IPS-18c (cell line): Measurements from ENCODE around the gene TMPRSS11F.
"Not testable (repeated sequence)": the region's sequence is repeated elsewhere in the genome, so short reads cannot be mapped to it uniquely, and the experiment has no call there.

ENCODE experiments used
- H3K4me3 ChIP-seq: 2 replicates; pipeline ENCODE4 v1.7.0; 2013; ENCODE audit warnings: low read depth, mild to moderate bottlenecking, low read length, moderate library complexity; ENCODE audit not compliant: insufficient read depth
- H3K9me3 ChIP-seq: one replicate; pipeline ENCODE4 v1.6.1; 2013; ENCODE audit warnings: mild to moderate bottlenecking, low read length, moderate library complexity; ENCODE audit not compliant: control insufficient read depth, insufficient read depth

The TMPRSS11F gene

DNA sequence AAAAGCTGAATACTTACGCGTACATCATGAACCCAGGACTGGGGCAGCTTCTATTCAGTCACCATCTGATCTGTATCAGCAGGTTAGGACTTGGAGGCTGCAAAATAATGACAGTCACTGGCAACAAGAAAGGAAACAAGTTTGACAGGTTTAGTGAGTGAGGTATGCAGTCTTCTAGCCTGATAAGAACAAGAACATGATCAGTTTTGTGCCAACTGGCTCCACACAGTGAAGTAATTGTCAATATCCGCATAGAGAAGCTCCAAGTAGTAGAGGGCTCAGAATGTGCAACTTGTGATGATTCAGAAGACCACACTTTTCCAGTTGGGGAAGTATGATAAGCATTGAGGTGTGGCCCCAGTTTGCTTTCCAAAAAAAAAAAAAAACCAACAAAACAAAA is at the start of gene TMPRSS11F:
TSS of gene TMPRSS11F (minus strand) at position 77 of the 400 bp plus-strand sequence. CDS start at position 28, 49 bp downstream.
- no peaks in the 10 kb centered on the region for H3K9me3 ChIP-seq

GRCh38 chr4:68176904-68177303 is 47.2 kb upstream of the TMPRSS11F start:
- Histone ChIP-seq H3K9me3 (no peaks in the 10 kb centered on the region), H3K4me3 (no peak overlapping the region)

More for the DNA sequence above, at the start of gene TMPRSS11F:
- no peak within 1 kb of the TSS for H3K4me3 ChIP-seq

- H3K9me3 ChIP-seq = no peaks in the 10 kb centered on the region
Observed at GRCh38 chr4:68176500-68176899, 46.8 kb upstream of the TMPRSS11F start.

DNA sequence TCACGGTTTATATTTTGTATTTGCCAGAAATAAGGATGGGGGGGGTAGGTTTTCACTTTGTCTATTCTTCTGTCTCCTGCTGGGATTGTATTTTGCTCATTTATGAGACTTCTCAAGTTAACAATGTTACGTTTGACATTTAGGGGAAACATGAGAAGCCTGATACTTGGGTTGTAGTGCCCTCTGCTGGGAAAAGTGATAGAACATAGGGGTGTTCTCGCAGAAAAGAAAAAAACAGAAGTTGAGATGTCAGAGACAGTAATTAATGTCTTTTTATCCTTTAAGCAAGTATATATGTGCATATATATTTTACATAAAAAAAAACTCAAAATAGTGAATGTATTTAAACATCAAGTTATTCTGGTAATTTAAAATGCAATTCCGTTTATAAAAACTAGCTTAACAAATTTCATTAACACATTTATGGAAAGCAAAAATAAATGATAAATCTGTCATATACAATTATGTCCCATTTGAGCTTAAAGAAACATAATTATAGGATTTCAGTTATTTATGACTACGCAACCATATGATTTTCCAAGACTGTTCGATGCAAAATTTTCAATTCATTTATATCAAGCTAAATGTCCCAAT is 46.0 kb upstream of the TMPRSS11F start:
- no peaks in the 10 kb centered on the region for H3K9me3 ChIP-seq
- H3K4me3 ChIP-seq = no peak overlapping the region

More at GRCh38 chr4:68176500-68176899, 46.8 kb upstream of the TMPRSS11F start:
- no peak overlapping the region for H3K4me3 ChIP-seq

DNA sequence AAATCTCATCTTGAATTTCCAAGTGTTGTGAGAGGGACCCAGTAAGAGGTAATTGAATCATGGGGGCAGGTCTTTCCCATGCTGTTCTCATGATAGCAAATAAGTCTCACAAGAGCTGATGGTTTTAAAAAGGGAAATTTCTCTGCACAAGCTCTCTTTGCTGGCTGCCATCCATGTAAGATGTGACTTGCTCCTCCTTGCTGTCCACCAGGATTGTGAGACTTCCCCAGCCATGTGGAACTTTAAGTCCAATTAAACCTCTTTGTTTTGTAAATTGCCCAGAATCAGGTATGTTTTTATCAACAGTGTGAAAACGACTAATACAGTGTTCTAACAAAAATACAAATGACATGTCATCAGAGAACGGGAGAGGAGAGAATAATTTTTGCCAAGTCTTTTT is 44.7 kb upstream of the TMPRSS11F start:
- H3K9me3 ChIP-seq, H3K4me3 ChIP-seq: not testable (repeated sequence)

DNA sequence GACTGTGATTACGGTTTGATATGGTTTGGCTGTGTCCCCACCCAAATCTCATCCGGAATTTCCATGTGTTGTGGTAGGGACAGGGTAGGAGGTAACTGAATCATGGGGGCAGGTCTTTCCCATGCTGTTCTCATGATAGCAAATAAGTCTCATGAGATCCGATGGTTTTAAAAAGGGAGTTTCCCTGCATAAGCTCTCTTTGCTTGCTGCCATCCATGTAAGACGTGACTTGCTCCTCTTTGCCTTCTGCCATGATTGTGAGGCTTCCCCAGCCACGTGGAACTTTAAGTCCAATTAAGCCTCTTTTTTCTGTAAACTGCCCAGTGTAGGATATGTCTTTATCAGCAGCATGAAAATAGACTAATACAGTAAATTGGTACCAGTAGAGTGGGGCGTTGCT is 42.5 kb upstream of the TMPRSS11F start:
- not testable (repeated sequence) for H3K4me3 ChIP-seq, H3K9me3 ChIP-seq

GRCh38 chr4:68167706-68168105 is 38.0 kb upstream of the TMPRSS11F start:
- Histone ChIP-seq H3K9me3 (no peaks in the 10 kb centered on the region), H3K4me3 (no peak overlapping the region)

GRCh38 chr4:68167166-68167565 is 37.5 kb upstream of the TMPRSS11F start:
- Histone ChIP-seq H3K4me3 (no peak overlapping the region), H3K9me3 (no peaks in the 10 kb centered on the region)

DNA sequence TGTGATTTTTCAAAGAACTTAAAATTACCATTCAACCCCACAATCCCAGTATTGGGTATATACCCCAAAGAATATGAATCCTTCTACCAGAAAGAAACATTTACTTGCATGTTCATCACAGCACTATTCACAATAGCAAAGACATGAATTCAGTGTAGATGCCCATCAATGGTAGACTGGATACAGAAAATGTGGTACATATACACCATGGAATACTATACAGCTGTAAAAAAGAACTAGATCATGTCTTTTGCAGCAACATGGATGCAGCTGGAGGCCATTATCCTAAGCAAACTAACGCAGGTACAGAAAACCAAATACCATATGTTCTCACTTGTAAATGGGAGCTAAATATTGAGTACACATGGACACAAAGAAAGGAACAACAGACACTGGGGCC is 34.1 kb upstream of the TMPRSS11F start:
- Histone ChIP-seq H3K4me3 (no peak overlapping the region), H3K9me3 (no peaks in the 10 kb centered on the region)

- Histone ChIP-seq H3K9me3 (no peaks in the 10 kb centered on the region), H3K4me3 (no peak overlapping the region)
Observed at GRCh38 chr4:68162196-68162595, 32.5 kb upstream of the TMPRSS11F start.

GRCh38 chr4:68152411-68152810 is 22.7 kb upstream of the TMPRSS11F start:
- H3K4me3 ChIP-seq = no peak overlapping the region
- no peaks in the 10 kb centered on the region for H3K9me3 ChIP-seq

DNA sequence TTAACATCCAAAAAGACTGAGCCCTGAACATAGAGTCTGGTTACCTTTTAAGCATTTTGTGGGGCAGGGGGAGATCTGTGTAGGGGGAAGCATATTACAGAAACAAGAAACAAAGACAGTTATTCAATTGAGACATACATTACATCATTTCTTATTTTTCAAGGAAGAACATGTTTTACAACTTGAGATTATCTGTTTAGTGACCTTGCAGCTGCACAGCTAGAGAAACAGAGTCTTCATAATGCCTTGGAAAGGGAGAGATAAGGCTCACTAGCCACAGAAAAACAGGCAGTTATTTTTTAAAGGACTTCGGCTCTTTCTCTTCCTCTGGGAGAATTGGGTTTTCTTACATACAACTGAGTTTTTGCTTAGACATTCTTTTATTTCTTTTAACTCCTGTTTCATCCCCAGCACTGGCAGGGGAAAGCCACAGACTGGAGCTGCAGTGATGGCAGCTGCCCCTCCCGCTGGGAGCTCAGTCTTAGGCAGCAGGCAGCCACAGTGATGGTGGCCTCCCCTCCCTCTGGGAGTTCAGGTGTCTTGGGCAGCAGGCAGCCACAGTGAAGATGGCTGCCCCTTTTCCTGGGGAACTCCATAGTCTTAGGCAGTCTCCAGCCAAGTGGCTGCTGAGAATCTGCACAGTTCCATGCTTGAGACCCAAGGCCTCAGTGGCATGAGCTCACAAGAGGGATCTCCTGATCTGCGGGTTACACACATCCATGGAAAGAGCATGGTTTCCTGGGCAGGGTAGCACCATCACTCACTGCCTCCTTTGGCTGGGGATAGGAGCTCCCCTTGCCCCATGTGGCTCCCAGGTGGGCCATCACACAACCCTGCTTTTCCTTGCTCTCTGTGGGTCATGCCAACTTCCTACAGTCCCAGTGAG is 19.4 kb upstream of the TMPRSS11F start:
- H3K4me3 ChIP-seq = no peak overlapping the region
- no peaks in the 10 kb centered on the region for H3K9me3 ChIP-seq

- H3K9me3 ChIP-seq = no peaks in the 10 kb centered on the region
- H3K4me3 ChIP-seq = no peak overlapping the region
Observed at GRCh38 chr4:68147079-68147478, 17.4 kb upstream of the TMPRSS11F start.

DNA sequence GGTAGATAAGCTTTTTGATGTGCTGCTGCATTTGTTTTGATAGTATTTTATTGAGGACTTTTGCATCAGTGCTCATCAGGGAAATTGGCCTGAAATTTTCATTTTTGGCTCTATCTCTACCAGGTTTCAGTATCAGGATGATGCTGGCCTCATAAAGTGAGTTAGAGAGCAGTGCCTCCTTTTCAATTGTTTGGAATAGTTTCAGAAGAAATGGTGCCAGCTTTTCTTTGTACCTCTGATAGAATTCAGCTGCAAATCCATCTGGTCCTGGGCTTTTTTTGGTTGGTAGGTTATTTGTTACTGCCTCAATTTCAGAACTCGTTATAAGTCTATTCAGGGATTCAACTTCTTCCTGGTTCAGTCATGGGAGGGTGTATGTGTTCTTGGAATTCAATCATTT is 15.6 kb upstream of the TMPRSS11F start:
- no peaks in the 10 kb centered on the region for H3K9me3 ChIP-seq
- no peak overlapping the region for H3K4me3 ChIP-seq

- H3K4me3 ChIP-seq = no peak overlapping the region
- H3K9me3 ChIP-seq = no peaks in the 10 kb centered on the region
Observed at GRCh38 chr4:68141852-68142251, 12.2 kb upstream of the TMPRSS11F start.

DNA sequence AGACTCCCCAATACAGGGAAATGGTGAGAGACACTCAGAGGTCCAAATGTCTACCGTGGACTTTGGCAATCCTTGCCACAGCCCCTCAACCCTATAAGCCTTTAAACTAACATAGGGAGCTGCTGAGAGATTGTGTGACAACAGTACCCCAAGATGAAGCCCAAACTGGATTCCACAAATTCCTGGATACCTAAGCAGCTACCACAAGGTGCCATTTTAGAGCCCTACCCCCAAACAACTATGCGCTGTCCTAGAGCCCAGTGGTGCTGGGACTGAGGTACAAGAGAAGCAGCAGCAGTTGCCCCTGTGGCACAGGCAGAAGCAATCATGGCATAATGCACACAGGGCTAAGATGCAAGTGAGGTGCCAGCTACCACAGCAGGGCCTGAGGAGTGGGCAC is 2.7 kb upstream of the TMPRSS11F start:
- no peaks in the 10 kb centered on the region for H3K9me3 ChIP-seq
- no peak overlapping the region for H3K4me3 ChIP-seq

DNA sequence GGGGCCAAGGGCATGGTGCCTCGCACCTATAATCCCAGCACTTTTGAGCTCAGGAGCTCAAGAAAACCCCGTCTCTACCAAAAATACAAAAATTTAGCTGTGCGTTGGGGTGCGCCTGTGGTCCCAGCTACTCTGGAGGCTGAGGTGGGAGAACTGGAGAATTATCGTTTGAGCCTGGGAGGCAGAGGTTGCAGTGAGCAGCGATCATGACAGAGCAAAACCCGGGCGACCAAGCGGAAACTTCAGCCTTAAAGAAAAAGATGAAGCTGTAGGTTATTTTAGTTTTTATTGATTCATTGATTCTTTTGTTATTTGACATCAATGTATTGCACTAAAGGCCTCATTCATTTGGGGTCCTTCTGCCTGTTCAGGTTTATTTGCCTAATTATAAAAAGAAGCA is 5.4 kb downstream of the TMPRSS11F start:
- Histone ChIP-seq H3K4me3 (no peak overlapping the region), H3K9me3 (no peaks in the 10 kb centered on the region)

- Histone ChIP-seq H3K4me3 (no peak overlapping the region; the same call in 1 of the 2 replicates), H3K9me3 (no peaks in the 10 kb centered on the region)
Observed at GRCh38 chr4:68123525-68123924, 6.1 kb downstream of the TMPRSS11F start.
